HG02571 (cell line): ENCODE data around the gene FRK.

ENCODE experiments used
- ATAC-seq: cut with Tn5 transposase; IDR thresholded peaks from one replicate; pipeline ENCODE4 v1.9.1; 2021; ENCODE audit warnings: mild to moderate bottlenecking, moderate library complexity; ENCODE audit not compliant: unreplicated experiment

Gene FRK

GRCh38 chr6:116036885-116037284, 23.8 kb downstream of the FRK start:
- no peak for ATAC-seq

GRCh38 chr6:116036075-116036773, 24.5 kb downstream of the FRK start:
- ATAC-seq, result no peak

DNA sequence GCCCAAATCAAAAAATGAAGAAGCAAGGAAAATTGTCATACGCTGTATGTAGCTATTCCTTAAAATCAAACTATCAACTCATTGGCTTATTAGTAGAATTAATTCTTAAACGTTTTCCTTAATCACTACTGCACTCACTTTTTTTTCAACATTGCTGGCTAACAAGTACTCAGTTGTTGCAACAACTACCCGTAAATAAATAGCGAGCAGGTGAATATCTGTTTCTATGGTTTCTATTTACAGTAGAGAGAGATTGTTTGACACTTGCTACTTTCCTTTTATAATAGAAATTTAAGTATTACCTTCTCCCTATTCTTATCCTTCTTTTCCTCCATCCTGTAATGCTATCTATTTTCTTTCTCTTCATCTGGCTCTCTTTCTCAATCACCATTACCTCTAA, 25.1 kb downstream of the FRK start:
- ATAC-seq, result no peak

DNA sequence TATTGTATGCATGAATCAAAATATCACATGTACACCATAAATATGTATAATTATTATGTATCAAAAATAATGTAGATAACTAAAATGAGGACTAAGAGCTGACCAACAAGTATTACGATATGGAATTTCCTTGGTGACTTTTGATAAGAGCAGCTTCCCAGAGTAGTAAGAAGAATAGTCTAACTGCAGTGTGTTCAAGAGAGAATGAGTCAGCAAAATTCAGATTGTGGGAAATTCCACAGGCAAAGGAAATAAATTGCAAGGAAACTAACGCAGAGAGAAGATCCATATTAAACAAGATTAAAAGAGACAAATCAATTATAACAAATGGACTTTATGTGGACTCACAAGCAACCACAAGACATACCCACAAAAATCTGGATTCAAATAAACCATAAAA, 26.4 kb downstream of the FRK start:
- no peak for ATAC-seq

- no peak for ATAC-seq
Measured at GRCh38 chr6:116033687-116034303, 26.9 kb downstream of the FRK start.

- no peak for ATAC-seq
Measured at GRCh38 chr6:116030770-116031169, 29.9 kb downstream of the FRK start.

GRCh38 chr6:116029535-116029934, 31.2 kb downstream of the FRK start:
- ATAC-seq, result no peak

DNA sequence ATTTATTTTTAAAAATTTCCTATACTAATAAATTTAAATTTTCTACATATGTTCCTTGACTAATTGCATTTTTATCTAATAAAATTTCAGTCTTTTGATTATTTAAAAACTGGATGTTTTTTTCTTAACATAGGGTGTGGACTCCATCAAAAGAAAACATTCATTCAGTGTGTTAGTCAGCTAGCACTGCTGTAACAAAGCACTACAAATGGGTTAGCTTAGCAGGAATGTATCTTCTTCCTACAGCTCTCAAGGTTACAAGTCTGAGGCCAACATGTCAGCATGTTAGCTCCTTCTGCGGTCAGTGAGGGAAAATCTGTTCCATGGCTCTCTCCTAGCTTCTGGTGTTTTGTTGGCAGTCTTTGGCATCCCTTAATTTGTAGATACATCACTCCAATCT, 32.5 kb downstream of the FRK start:
- ATAC-seq, result no peak

DNA sequence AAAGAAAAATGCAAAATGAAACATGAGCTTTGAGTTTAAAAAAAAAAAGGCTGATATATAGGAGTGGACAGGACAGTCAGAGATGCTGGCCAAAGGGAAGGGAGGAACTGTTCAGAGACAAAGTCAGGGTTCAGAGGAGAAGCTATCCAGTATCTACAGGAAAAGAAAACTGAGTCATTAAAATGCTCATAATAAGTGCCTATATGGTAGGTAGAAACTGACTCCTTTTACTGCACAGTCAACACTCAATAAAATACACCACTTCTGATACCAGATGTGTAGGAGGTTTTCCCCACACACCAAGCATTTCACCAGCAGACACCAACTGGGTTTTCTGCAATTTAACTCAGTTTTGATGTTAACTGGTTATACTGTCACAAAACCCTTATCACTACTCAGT, 32.9 kb downstream of the FRK start:
- peak; percentile 65 for ATAC-seq

DNA sequence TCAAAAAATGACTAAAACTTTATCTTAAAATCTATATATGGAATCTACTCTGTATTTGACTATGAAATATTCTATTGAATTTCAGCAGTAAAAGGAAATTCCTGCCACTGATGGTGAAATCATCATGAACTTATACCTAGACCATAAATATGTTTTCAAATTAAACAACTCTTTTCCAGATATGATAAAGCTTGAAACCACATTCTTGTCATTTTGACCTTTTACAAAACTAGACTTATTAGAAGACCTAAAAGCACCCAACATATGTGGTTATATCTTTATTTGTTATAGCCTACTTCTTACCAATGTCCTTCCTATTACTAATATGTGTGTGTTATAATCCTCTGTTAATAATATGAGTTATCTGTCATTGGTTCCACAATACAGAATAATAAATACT, 35.3 kb downstream of the FRK start:
- no peak for ATAC-seq

DNA sequence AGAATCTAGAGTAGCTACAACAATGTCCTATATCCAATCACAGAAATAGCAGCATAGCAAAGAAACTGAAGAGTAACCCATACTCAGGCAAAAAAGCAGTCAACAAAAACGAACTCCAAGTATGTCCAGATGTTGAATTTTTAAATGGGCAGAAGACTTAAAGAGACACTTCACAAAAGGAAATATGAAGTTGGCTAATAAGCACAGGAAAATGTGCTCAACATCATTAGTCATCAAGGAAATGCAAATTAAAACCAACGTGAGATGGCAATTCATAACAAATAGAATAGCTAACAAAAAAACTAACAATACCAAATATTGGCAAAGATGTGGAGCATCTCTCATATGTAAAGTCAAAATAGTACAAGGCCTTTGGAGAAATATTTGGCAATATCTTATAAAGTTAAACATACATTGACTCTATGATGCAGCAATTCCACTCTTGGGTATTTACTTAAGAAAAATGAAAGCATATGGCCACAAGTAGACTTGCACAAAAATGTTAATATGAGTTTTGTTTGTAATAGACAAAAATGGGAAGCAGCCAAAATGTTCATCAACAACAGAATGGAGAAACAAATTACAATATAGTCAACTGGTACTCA, 37.7 kb downstream of the FRK start:
- ATAC-seq, result no peak

DNA sequence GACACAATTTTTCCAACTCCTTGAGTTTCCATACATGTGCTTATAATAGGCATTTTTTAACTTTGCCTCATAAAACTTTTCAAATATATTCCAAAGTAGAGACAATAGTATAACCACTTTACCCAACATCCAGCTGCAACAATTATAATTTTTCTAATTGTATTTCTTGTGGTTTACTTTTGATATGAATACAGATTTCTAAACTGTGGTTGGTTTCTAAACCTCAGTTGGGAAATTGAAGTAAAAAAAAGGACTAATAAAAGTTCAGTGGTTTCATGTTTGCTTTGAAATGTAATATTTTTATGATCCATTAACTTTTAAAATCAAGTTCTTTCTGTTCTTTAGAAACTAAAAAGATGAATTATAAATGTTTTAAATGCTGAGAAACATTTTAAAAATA, 40.0 kb downstream of the FRK start:
- no peak for ATAC-seq

DNA sequence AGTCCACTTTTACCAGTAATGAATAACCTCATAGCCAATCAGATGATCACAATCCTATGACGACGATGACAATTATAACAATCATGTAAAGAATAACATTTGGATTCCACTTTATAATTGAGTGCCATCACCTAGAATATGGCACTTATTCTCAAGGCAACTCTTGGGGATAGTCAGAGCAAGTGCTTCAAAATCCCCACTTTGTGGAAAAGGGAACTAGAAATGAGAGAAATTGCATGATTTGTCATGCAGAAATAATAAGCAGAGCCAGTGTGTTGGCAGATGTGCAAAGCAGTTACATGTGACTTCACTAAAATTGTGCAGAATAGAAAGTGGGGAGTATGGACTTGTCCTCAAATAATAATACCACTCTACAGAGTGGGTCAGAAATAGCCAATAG, 41.3 kb downstream of the FRK start:
- peak; percentile 57 for ATAC-seq

DNA sequence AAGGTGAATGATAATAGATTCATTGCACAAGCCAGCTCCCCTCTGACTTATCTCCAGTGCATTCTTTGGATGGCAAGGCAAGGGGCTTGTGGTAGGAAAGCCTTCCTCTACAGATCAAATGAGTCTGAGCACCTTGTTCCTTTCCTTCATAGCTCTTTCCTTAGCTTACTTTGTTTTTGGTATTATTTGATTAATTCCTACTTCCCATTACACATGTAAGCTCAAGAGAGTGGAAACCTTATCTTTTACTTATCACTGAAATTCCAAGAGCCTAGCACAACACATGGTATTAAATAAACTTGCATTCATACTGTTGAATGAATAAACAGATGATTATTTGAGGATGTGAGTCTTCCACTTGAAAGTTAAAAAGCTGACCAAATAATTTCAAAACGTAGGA, 41.7 kb downstream of the FRK start:
- ATAC-seq, result no peak

DNA sequence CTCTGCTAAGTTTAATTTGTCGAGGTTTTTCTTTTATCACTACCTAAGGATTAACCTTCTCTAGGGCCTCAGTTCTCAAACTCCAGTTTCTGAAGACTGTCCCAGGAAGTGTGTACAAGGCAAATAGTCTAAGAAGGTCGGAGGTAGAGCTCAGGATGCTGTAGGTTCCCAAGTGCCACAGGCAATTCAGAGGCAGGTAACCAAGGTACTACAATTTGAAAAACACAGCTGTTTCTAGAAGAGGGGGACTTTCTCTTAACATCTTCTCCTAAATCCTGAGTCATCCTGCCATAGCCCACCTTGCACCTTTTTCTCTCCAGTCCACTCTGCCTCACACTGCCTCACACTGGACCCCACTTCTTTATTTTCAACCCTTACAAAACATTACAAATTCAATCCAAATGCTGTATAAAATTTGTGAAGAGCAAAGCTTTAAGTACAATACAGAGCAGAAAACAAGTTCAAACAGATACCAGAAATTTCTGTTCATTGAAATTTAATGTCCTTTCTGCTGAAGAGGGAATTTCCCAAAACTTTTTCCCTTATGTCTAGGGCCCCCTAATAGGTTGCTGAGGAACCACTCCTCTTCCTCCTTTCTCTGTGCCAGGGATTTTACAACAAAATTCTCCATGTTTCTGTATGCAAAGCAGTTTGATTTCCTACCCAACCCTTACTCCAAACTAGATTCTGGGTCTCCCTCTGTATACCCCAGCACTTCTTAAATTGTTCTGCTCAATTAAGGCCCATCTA, 43.0 kb downstream of the FRK start:
- ATAC-seq, result no peak

- no peak for ATAC-seq
Measured at GRCh38 chr6:116016846-116017545, 43.7 kb downstream of the FRK start.

DNA sequence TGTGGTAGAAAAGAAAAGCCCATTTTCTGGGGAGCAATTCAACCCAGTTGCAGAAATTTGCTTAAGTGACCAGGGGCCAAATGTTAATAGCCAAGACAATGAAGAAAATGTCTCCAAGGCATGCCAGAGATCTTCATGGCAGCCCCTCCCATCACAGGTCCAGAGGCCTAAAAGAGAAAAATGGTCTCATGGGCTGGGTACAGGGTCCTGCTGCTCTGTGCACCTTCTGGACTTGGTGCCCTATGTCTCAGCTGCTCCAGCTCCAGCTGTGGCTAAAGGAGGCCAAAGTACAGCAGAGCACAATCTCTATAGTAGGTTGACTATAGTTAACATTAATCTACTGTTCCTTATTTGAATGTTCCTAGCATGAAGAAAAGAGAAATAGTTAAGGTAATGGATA, 44.7 kb downstream of the FRK start:
- no peak for ATAC-seq

DNA sequence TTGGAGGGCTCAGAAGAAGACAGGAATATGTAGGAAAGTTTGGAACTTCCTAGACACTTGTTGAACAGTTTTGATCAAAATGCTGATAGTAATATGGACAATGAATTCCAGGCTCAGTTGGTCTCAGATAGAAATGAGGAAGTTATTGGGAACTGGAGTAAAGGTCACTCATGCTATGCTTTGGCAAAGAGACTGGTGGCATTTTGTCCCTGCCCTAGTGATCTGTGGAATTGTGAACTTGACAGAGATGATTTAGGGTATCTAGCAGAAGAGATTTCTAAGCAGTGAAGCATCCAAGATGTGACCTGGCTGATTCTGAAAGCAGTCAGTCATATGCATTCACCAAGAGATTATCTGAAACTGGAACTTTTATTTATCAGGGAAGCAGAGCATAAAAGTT, 45.1 kb downstream of the FRK start:
- ATAC-seq, result no peak

DNA sequence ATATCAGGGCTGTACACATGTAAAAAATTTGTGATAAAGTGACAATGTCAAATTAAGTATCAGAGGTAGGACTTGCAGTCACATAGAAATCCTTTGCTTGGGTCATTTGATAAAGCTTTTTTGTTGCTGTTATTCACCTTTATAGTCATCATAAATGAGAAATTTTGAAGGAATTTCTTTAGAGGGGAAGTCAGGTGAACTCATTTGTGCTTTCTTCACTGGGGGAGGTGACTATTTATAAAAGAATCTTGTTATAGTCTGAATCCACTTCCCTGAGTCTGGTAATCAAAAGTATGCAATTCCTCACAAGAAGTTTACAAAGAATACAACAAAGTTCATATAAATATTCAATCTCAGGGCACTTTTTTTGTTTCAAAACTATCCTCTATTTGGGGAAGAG, 47.7 kb downstream of the FRK start:
- ATAC-seq, result no peak

DNA sequence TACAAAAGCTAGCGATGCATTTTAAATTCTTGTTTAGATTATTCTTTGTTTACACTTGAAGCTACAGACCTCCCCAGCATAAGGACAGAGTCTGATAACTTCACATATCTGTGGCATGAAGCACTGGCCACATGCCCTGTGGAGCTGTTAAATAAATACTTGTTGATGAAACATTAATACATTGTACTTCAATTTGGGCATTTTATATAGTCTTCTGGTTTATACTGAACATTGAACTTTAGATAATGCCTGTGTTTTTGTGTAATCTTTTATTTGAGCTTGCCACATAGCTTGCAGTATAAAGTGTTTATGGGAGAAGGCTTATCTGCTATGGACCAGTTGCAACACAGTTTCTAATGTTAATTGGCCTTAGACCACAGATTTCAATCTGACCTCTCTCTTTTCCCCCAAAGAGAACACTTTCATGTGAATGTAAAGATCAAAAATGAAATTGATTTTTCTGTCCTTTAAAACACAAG, 48.2 kb downstream of the FRK start:
- ATAC-seq, result no peak

DNA sequence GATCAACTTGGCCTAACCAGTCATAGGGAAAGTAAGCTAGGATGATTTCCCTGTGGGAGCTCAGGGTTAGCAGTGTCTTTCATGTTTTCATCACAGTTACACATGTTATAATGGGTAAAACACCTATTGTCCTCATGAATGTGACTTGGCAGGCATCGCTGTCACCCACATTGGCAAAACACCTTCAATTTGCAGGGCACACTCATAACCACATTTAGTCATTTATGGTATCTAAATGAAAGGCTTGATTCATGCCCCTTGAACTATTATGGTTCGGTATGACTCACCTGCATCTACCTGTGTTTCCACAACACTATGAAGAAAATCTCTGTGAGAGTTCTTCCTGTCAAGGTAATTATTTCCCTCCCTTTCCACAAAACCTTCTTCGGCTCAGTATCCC, 49.2 kb downstream of the FRK start:
- ATAC-seq, result peak; percentile 43
